ENCODE data around the gene RAD51D.
A peak's percentile ranks its signal among the peaks of the same experiment; 100 is the strongest.
"Not testable (repeated sequence)": the region's sequence is repeated elsewhere in the genome, so short reads cannot be mapped to it uniquely, and the experiment has no call there.

Gene RAD51D

GRCh38 chr17:35141681-35142466, 22.2 kb upstream of the RAD51D start, which contains the start of gene NLE1:
TSS of gene NLE1 (minus strand) at chr17:35142303. CDS start at chr17:35142275, 28 bp downstream.
- peak; percentile 80 for DNase-seq (ENCODE audit: low read depth)

DNA sequence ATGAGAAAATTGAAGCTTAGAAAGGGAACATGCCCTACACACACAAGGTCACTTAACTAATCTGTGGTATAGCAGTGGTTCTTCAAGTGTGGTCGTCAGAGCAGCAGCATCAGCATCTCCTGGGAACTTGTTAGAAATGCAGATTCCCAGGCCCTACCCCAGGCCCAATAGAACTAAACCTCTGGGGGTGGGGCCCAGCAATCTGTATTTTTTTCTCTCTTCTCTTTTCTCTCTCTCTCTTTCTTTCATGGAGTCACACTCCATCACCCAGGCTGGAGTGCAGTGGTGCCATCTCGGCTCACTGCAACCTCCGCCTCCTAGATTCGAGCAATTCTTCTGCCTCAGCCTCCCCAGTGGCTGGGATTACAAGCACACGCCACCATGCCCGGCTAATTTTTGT, 18.6 kb upstream of the RAD51D start:
- DNase-seq (ENCODE audit: low read depth): no peak

GRCh38 chr17:35135322-35135721, 15.7 kb upstream of the RAD51D start:
- DNase-seq (ENCODE audit: low read depth): no peak

- no peak for DNase-seq (ENCODE audit: low read depth)
Measured at GRCh38 chr17:35132816-35133550, 13.3 kb upstream of the RAD51D start.

DNA sequence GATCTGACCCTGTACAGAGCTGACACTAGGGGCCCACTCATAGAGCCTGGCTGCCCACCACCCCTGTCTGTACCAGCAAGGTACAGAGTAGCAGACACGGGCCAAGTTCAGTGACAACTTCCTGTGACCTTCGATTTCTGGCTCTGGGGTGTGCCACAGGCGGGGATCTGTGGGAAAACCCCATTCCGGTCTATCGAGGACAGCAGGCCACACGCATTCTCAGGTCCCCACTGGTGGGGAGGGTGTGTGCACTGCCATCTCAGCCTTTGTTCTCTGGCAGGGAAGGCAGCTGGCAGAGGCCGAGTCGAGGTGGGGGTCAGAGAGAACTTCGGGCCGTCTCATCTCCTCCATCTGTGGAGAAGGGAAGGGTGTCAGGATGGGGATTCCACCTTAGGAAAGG, 12.4 kb upstream of the RAD51D start:
- DNase-seq (ENCODE audit: low read depth): no peak

GRCh38 chr17:35130392-35130791, 10.7 kb upstream of the RAD51D start:
- DNase-seq (ENCODE audit: low read depth): no peak

GRCh38 chr17:35129973-35130351, 10.3 kb upstream of the RAD51D start:
- no peak for DNase-seq (ENCODE audit: low read depth)

GRCh38 chr17:35129154-35129972, 9.7 kb upstream of the RAD51D start:
- DNase-seq (ENCODE audit: low read depth): no peak

DNA sequence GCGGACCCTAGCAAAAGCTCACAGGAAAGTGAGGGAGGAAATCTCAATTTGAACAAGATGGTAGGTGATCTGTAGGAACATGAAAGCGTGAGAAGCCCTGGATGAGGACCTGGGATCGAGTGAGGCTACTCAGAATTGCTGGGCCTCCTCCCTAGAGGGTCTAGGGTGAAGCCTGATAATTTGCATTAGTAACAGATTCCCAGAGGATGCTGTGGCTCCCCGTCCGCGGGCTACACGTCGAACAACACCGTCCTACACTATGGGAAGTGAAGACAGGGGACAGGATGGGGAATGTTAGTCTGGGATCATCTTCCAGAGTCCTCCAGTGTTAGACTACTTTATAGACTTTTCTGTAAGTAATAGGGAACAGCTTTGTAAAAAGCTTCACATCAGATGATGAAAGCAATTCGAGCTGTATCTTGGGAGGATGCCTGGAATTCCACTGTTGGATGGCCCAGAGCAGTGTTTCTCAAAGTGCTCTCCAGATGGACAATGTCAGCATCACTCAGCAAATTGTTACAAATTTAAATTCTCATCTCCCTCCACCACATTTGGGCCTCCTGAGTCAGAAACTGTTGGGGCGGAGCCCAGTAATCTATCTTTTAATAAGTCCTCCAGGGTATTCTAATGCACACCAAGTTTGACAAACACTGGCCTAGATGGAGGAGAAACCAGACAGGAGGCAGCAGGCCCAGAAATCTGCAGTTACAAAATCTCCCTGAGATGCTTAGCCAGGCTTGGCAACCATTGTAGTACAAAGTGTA, 8.3 kb upstream of the RAD51D start:
- DNase-seq (ENCODE audit: low read depth): no peak

- no peak for DNase-seq (ENCODE audit: low read depth)
Measured at GRCh38 chr17:35121315-35121714, 1.7 kb upstream of the RAD51D start, which contains the start of gene FNDC8. TSS of gene FNDC8 (plus strand) at chr17:35121615. CDS start at chr17:35121694, 79 bp downstream.

DNA sequence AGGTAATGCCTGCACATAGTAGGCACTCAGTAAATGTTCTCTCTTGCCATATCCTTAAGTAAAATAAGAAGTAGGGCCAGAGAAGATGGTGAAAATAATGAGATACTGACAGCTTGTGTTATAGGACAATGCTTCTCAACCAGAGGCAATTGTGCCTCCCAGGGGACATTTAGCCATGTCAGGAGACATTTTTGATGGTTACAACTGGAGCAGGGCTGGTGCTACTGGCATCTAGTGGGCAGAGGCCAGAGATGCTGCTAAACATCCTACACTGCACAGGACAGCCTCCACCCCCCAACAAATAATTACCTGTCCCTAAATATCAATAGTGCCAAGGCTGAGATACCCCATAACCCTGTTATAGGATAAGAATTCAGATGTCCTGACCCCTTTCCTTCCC, 1.7 kb downstream of the RAD51D start:
- DNase-seq (ENCODE audit: low read depth): no peak

DNA sequence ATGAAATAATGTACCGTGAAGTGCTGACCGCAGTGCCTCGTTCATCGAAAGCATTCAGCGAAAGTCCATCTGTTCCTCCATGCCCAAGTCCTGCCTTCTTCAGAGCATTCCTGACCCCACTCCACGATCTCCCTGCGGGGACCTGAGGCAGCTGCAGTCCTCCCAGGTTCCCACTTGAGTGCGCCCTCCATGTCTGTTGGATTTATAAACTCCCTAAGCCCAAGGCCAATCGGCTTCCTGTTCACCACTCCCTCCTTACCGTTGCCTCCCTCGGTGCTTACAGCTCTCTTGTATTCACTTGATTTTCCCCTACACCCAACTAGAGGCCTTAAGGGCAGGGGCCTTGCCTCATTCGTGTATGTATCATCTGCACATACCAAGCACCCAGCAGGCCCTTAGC, 2.8 kb downstream of the RAD51D start:
- DNase-seq (ENCODE audit: low read depth): no peak

DNA sequence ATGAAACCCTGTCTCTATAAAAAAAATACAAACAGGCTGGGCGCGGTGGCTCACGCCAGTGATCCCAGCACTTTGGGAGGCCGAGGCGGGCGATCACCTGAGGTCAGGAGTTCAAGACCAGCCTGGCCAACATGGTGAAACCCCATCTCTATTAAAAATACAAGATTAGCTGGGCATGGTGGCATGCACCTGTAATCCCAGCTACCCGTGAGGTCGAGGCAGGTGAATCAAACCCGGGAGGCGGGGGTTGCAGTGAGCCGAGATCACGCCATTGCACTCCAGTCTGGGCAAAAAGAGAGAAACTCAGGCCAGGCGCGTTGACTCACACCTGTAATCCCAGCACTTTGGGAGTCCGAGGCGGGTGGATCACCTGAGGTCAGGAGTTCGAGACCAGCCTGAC, 8.9 kb downstream of the RAD51D start:
- DNase-seq (ENCODE audit: low read depth): not testable (repeated sequence)

- no peak for DNase-seq (ENCODE audit: low read depth)
Measured at GRCh38 chr17:35104844-35105450, 14.7 kb downstream of the RAD51D start.

DNA sequence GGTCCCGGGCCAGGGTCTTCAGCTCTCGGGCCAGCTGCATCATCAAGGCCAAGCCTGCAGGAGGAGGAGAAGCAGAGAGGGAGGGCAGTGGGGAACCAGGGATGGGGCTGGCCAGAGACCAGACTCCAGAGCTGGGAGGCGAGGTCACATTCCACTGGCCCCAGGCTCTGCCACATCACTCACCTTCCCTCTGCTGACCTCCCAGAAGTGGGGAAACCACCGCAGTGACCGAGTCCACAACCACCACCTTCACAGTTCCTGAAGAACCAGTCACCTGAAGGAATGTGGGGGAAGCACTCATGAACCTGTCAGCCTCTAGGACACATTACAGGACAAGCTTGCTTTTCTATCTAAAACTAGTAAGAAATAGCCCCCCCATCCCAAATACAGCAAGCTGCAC, 16.4 kb downstream of the RAD51D start:
- no peak for DNase-seq (ENCODE audit: low read depth)

- DNase-seq (ENCODE audit: low read depth): no peak
Measured at GRCh38 chr17:35101725-35102124, 17.9 kb downstream of the RAD51D start.

GRCh38 chr17:35101036-35101435, 18.6 kb downstream of the RAD51D start:
- DNase-seq (ENCODE audit: low read depth): no peak

DNA sequence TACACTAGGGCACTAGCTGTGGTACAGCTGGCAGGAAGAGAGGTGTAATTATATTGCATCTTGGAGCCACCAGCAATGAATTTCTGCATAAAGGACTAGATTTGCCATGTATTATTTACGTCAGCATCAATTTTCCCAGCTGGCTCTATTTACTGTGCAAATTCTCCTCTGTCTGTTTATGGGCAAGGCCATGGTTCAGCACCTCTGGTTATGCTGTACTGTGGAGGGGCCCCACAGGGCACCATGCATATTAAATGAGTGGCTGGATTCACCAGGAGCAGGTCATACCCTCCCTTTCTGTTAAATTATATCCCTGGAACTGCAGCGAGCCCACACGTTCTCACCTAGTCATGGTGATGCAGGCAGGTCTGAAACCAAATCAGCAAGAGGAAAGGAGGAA, 19.8 kb downstream of the RAD51D start:
- DNase-seq (ENCODE audit: low read depth): no peak

DNA sequence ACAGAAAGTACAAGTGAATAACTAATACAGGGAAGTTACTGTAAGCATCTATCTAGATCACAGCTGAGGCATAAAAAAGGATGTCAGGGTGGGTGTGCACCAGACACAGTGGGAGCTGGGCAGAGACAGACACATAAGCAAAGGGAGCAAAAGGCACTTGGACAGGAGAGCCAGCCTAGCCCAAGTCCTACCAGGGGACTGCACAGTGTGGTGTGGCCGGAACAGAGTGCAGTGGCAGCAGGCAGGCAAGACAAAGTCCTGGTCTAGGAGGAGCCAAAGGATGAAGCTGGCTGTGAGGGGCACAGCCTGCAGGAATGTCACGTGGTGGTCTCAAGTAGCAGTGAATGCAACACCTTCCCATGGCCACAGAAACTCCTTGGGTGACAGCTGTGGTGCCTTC, 21.9 kb downstream of the RAD51D start:
- no peak for DNase-seq (ENCODE audit: low read depth)

DNA sequence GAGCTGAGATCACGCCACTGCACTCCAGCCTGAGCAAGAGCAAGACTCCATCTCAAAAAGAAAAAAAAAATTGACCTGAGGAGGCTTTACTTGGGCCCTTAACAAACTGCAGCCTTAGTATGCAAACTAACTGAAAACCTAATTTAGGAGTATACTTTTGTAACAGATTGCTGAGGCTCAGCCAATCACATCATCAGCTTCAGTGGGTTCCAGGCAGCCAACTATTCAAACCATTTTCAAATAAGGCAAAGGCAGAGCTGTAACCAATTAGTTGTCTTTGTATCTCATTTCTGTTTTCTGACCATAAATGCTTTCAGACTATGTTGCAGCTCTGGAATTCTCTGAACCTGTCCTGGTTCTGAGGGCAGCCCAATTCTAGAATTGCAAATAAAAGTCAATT, 23.9 kb downstream of the RAD51D start:
- DNase-seq (ENCODE audit: low read depth): no peak

GRCh38 chr17:35094902-35095301, 24.8 kb downstream of the RAD51D start:
- no peak for DNase-seq (ENCODE audit: low read depth)
